HG03520 (cell line): ENCODE data around the gene SOX21.

ENCODE experiments used
- ATAC-seq: cut with Tn5 transposase; IDR thresholded peaks from one replicate; pipeline ENCODE4 v1.9.1; 2021; ENCODE audit warnings: mild to moderate bottlenecking, moderate library complexity; ENCODE audit not compliant: unreplicated experiment

SOX21 gene

GRCh38 chr13:94709001-94709834, 3.1 kb downstream of the SOX21 start:
- no peak for ATAC-seq

GRCh38 chr13:94708031-94708859, 4.1 kb downstream of the SOX21 start:
- ATAC-seq = no peak

- ATAC-seq = no peak
These were observed 4.8 kb downstream of the SOX21 start for GRCh38 chr13:94707400-94708021.

GRCh38 chr13:94706843-94707399, 5.4 kb downstream of the SOX21 start:
- no peak for ATAC-seq

DNA sequence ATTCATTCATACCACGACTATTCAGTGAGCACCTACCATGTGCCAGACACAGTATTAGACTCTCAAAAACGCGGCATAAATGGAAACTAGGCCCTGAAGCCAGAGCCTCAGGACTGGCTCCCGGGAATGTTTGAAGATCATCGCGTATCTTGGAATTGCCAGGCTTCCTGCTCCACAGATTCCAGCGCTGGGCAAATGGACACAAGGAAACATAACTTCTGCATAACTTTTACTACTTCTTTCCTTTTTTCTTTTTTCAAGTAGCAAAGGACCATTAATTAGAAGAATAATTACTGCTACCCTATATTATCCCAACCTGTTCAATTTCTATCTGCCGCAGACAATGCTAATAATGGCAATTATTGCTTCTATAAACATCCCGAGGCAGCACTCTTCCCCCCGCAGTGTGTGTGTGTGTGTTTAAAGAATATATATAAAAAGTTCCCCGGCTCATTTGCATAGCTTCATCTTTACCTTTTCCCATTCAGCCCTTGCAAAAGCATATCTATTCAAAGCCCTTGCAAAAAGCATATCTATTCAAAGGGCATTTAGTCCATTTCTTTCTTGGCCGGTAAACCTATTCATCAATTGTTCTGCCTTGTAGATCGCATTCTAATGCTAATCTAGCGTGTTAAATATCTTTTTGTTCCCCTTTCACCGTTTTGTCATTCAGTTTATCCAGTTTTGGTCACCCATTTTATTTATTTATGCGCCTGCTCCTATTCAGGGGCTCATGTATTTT, 6.1 kb downstream of the SOX21 start:
- ATAC-seq = no peak

DNA sequence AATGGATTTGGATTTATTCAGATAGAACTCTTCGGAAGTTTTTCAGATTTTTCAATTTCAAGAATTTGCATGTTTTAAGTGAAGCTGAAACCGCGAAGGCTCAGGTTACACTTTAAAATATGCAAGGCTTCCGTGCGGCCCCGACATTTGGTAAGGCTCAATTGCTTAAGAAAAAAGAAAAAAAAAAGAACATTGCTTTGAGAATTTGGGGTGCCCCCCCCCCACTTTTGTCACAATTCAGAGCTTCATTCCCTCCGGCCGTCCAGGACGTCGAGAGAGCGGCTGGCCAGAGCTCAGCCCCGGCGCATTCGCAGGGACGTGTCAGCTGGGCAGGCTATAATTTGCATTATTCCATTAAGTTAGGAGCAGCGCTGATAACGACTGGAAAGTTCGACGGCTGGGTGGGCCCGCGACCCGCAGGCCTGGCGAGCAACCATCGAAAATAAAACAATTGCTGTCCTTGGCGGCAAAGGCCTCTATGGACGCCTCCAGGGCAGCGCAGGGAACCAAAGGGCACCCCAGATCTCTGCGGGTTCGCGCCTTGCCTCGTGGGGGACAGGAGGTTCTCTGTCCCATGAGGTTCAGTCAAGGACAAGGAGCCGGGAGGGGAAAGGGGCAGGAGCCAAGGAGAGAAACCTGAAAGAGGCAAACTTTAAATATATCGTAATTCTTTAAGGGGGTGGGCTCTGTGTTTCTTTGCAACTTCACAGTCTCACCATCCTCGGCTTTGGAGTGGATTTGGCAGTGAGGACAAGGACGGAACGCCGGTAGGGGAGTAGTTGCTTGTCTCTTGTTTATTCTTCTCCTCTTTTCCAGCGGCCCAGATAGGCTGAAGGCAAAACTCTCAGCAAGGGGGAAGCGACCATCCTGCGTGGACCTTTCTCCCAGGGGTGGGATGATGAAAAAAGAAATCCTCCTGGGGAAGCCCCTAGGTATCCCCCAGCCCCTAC, 7.0 kb downstream of the SOX21 start:
- no peak for ATAC-seq

- no peak for ATAC-seq
These were observed 7.8 kb downstream of the SOX21 start for GRCh38 chr13:94704377-94705080.

DNA sequence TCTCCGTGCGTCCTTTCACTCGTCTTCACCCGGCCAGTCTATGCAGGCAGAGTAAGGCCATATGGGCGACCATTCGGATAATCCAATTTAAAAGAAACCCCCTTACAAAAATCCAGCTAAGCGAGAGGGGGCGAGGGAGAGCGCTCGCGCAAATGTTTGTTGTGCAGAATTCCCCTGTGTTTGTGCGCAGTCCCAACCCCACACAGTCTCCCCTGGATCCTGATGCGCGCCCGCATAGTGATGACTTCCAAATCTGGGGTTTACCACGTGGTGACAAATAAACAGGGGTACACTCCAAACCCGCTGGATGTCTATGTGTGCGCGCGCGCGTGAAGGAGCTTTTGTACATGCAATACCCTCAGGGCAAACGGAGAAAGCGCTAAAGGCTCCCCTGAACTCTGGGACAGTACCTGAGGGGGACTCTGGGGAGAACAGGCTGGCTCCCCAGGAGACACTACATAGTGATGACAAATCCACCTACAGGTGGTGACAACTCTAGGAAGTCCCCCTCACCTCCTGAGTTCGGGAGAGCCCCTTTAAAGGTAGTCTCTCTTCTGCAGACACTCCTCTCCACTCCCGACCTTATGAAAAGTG, 8.5 kb downstream of the SOX21 start:
- no peak for ATAC-seq

- no peak for ATAC-seq
These were observed 9.1 kb downstream of the SOX21 start for GRCh38 chr13:94703271-94703670.

DNA sequence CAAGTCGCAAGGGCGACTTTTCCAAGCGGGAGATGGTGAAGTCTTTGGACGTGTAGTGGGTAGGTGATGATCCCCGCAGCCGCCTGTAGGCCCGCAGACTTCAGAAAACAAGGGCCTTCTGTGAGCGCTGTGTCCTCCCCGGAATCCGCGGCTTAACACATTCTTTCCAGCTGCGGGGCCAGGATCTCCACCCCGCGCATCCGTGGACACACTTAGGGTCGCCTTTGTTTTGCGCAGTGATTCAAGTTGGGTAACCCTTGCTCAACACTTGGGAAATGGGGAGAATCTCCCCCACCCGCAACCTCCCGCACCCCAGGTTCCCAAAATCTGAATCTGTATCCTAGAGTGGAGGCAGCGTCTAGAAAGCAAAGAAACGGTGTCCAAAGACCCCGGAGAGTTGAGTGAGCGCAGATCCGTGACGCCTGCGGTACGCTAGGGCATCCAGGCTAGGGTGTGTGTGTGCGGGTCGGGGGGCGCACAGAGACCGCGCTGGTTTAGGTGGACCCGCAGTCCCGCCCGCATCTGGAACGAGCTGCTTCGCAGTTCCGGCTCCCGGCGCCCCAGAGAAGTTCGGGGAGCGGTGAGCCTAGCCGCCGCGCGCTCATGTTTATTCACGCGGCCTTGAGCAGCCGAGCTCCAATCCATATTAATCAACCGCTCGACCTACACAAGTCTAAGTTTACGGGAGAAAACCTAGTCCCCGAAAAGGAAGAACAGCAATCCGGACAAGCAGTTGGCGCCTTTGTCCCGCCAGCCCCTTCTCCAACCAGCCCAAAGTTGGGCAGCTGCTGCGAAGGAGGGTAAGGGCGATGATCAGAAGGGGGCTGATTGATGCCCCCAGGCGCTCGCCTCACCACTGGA, 9.9 kb downstream of the SOX21 start:
- no peak for ATAC-seq

DNA sequence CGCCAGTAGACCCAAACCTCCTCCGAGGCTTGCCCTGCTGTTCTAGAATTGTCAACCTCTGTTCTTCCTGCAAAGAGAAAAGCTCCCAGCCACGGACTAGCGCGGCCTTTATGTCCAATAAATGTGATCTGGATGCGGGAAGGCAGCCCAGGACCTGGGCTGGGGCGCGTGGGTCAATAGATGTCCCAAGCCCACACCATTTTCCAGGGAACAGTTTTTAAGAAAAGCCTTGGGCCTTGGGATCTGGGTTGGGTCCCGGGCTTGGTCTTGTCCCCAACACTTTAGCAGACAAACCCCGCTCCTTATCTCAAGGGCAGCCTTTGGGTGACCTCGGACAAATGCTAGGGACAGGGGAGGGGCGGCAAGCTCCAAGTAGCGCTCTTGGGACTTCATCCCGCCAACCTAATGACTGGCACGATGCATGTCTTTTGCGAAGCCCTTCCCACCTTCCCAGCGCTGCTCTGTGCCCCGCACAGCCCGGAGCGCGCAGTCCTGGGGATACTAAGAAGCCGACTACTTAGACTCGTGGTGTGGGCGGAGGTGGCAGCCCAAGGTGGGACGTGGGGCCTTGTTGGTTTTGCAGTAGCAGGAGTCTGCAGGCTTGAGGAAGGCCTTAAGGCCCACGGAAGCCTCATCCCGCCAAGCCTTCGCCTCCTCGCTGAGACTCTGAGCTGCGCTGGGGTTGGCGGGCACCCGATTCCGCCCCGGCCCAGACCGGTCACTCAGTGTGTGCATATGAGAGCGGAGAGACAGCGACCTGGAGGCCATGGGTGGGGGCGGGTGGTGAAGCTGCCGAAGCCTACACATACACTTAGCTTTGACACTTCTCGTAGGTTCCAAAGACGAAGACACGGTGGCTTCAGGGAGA, 10.8 kb downstream of the SOX21 start:
- no peak for ATAC-seq

- ATAC-seq = no peak
These were observed 11.8 kb downstream of the SOX21 start for GRCh38 chr13:94700536-94700935.

- ATAC-seq = no peak
These were observed 12.3 kb downstream of the SOX21 start for GRCh38 chr13:94700051-94700535.

GRCh38 chr13:94696171-94696570, 16.2 kb downstream of the SOX21 start:
- ATAC-seq = no peak

- no peak for ATAC-seq
These were observed 20.3 kb downstream of the SOX21 start for GRCh38 chr13:94692030-94692429.

GRCh38 chr13:94683409-94683808, 28.9 kb downstream of the SOX21 start:
- ATAC-seq = no peak
